Measurements from ENCODE around the gene SYNM. TPM values are rescaled to one million over a fixed set of nuclear protein-coding genes. Genes with fewer than 3 reads are reported as not detected.
"Not testable (repeated sequence)": the region's sequence is repeated elsewhere in the genome, so short reads cannot be mapped to it uniquely, and the experiment has no call there.

SYNM gene
- total RNA-seq, 1 experiment from 2014 or later: 9.9 TPM

DNA sequence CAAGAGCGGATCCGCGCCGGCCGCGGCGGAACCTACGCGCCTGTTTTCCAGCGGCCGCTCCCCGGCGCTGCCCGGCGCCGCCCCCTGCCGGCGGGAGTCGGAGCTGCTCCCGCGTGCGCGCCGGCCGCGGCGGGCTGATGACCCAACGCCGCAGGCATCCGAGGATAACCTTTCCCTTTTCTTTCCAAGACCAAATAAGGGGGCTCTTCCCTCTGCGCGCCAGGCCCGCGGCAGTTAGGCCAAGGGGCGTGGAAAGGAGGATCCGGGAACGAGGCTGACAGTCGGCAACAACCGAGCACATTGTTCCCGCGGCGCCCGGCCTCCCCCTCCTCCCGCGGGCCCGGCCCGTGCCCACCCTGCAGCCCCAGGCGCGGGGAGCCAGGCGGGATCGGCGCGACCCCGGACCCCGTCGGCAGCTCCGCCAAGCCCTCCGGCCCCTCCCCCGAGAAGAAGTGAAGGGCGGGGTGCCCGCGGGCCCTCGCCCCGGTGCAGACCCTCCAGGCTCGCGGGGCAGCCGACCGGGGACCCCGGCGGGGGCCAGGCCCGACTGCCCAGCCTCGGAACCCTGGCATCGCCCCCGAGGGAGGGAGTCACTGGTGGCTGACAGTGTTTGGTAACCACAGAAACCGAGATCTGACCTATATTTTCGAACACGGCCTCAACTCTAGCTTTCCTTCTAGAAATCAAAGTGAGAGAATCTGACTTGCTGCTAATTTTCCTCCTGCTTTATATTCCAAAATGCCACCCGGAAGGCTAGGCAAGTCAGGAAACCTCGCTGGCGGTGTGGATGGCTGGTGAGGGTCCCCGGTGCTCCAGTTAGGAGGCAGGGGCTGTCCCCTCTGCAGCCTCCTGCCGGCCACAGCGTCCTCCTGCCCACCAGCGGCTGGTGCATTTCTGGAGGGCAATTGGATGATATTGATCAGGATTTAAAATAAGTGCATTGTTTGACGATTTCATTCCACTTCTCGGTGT, 45.6 kb upstream of the SYNM start:
- no peaks in the 10 kb centered on the region for H4K20me1 ChIP-seq (ENCODE audit: low read length)
- H3K36me3 ChIP-seq (ENCODE audit: low read depth, low read length): no peaks in the 10 kb centered on the region
- H3K9ac ChIP-seq (ENCODE audit: low read length): peak overlapping the region; percentile 86
- CTCF ChIA-PET: interaction anchor here (0.6 to 1.6 kb wide), 3 partner anchors 186 to 1910 kb away, joined by 5 to 11 read pairs (median 8); no protein-coding TSS in a partner anchor
- no peaks in the 10 kb centered on the region for H3K27me3 ChIP-seq (ENCODE audit: low read length)
- H3F3A ChIP-seq (ENCODE audit: low read length, unreplicated experiment): no peaks in the 10 kb centered on the region
- no TSS peak for BruUV-seq (replicated peaks)
- no peaks in the 10 kb centered on the region for H3K79me2 ChIP-seq (ENCODE audit: low read length)
- no peaks in the 10 kb centered on the region for H3K9me3 ChIP-seq (ENCODE audit: low read length)
- H3K4me3 ChIP-seq (ENCODE audit: low read length): peak overlapping the region; percentile 82
- H3K27ac ChIP-seq (ENCODE audit: low read length): peak overlapping the region; percentile 34
- TF ChIP-seq, protein P1, sequence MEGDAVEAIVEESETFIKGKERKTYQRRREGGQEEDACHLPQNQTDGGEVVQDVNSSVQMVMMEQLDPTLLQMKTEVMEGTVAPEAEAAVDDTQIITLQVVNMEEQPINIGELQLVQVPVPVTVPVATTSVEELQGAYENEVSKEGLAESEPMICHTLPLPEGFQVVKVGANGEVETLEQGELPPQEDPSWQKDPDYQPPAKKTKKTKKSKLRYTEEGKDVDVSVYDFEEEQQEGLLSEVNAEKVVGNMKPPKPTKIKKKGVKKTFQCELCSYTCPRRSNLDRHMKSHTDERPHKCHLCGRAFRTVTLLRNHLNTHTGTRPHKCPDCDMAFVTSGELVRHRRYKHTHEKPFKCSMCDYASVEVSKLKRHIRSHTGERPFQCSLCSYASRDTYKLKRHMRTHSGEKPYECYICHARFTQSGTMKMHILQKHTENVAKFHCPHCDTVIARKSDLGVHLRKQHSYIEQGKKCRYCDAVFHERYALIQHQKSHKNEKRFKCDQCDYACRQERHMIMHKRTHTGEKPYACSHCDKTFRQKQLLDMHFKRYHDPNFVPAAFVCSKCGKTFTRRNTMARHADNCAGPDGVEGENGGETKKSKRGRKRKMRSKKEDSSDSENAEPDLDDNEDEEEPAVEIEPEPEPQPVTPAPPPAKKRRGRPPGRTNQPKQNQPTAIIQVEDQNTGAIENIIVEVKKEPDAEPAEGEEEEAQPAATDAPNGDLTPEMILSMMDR (conservative IDR thresholded peaks at IDR 0.05; ENCODE audit: low read depth, low read length): peak; percentile 61
- TF ChIP-seq EZH2phosphoT487 (IDR thresholded peaks at IDR 0.05; ENCODE audit: borderline replicate concordance, low read length) (no peak), EZH2 (IDR thresholded peaks at IDR 0.05; ENCODE audit: low read length, unreplicated experiment) (no peak)
- H3K9me2 ChIP-seq (replicated peaks; ENCODE audit: low read length): no peaks in the 10 kb centered on the region
- intact Hi-C loops (cut with micrococcal nuclease): loop anchor here (2.0 to 10.0 kb wide), 3 partner anchors 44 to 144 kb away; no protein-coding TSS in a partner anchor
- POLR2A ChIA-PET (ENCODE audit: unreplicated experiment): interaction anchor here (0.5 to 0.6 kb wide), 3 partner anchors 23 to 270 kb away, joined by 3 to 4 read pairs (median 3); no protein-coding TSS in a partner anchor
- DNase-seq: peak; percentile 81
- peak overlapping the region; percentile 97 for H3K4me2 ChIP-seq (ENCODE audit: low read length)
- peak; percentile 84 for ATAC-seq
- H2AFZ ChIP-seq (ENCODE audit: low read length): peak overlapping the region; percentile 96
- no peaks in the 10 kb centered on the region for H3K4me1 ChIP-seq (ENCODE audit: insufficient read depth, low read length)

DNA sequence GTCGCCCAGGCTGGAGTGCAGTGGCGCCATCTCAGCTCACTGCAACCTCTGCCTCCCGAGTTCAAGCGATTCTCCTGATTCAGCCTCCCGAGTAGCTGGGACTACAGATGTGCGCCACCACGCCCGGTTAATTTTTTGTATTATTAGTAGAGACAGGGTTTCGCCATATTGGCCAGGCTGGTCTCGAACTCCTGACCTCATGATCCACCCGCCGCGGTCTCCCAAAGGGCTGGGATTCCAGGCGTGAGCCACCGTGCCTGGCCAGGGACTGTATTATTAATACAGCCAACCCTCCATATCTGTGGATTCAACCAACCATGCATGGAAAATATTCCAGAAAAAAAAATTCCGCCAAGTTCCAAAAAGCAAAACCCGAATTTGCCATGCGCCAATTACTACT, 44.7 kb upstream of the SYNM start:
- H3K9me3 ChIP-seq (ENCODE audit: low read length); H3K4me1 ChIP-seq (ENCODE audit: insufficient read depth, low read length); CTCF ChIA-PET; H3F3A ChIP-seq (ENCODE audit: low read length, unreplicated experiment); H3K27me3 ChIP-seq (ENCODE audit: low read length); H3K9ac ChIP-seq (ENCODE audit: low read length); H3K27ac ChIP-seq (ENCODE audit: low read length); intact Hi-C loops (cut with micrococcal nuclease); DNase-seq; H3K4me2 ChIP-seq (ENCODE audit: low read length); H3K4me3 ChIP-seq (ENCODE audit: low read length); ATAC-seq; H4K20me1 ChIP-seq (ENCODE audit: low read length); BruUV-seq (replicated peaks); POLR2A ChIA-PET (ENCODE audit: unreplicated experiment); H3K36me3 ChIP-seq (ENCODE audit: low read depth, low read length); H2AFZ ChIP-seq (ENCODE audit: low read length); H3K79me2 ChIP-seq (ENCODE audit: low read length); H3K9me2 ChIP-seq (replicated peaks; ENCODE audit: low read length): not testable (repeated sequence)

DNA sequence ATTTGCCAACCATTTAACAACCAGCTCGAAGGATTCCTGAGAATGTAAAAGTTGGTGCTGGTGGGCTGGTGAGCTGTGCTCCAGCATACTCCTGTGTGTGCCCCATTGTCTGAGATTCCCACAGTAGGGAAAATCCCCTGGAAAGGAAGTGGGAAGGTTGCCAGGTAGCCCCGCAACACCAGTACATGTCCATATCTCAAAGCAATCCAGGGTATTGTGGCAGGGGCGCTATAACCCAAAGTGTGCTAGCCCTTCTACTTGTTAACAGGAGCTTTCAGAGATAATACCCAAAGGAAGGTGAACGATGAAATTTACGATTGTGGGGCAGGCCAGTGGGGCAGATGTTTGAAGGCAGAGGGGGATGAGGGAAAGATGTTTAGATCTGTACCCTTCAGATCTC, 42.7 kb upstream of the SYNM start:
- POLR2A ChIA-PET (ENCODE audit: unreplicated experiment): no interaction called here
- no peaks in the 10 kb centered on the region for H3K36me3 ChIP-seq (ENCODE audit: low read depth, low read length)
- H3K4me3 ChIP-seq (ENCODE audit: low read length): no peak overlapping the region
- no peaks in the 10 kb centered on the region for H3K9me3 ChIP-seq (ENCODE audit: low read length)
- H3K4me2 ChIP-seq (ENCODE audit: low read length): no peak overlapping the region
- intact Hi-C loops (cut with micrococcal nuclease): no loop called here
- TF ChIP-seq, protein P1 (conservative IDR thresholded peaks at IDR 0.05; ENCODE audit: low read depth, low read length): no peak
- TF ChIP-seq EZH2 (IDR thresholded peaks at IDR 0.05; ENCODE audit: low read length, unreplicated experiment) (no peak), EZH2phosphoT487 (IDR thresholded peaks at IDR 0.05; ENCODE audit: borderline replicate concordance, low read length) (no peak)
- no peaks in the 10 kb centered on the region for H3K79me2 ChIP-seq (ENCODE audit: low read length)
- ATAC-seq (no peak), DNase-seq (no peak)
- no peaks in the 10 kb centered on the region for H3K9me2 ChIP-seq (replicated peaks; ENCODE audit: low read length)
- no peak overlapping the region for H3K9ac ChIP-seq (ENCODE audit: low read length)
- H3K27ac ChIP-seq (ENCODE audit: low read length): no peak overlapping the region
- no peak overlapping the region for H2AFZ ChIP-seq (ENCODE audit: low read length)
- H3F3A ChIP-seq (ENCODE audit: low read length, unreplicated experiment): no peaks in the 10 kb centered on the region
- BruUV-seq (replicated peaks): no TSS peak
- H4K20me1 ChIP-seq (ENCODE audit: low read length): no peaks in the 10 kb centered on the region
- H3K27me3 ChIP-seq (ENCODE audit: low read length): no peaks in the 10 kb centered on the region
- H3K4me1 ChIP-seq (ENCODE audit: insufficient read depth, low read length): no peaks in the 10 kb centered on the region
- CTCF ChIA-PET: no interaction called here
